Ascending aorta (tissue), 2 donors: ENCODE results near the gene TPST2. TPM values are rescaled to one million over a fixed set of nuclear protein-coding genes. Genes with fewer than 3 reads are reported as not detected.

Source experiments
- DNase-seq, 2 donors: peaks; one replicate each; pipeline ENCODE4 v3.0.0-alpha.2; 2019; ENCODE audit warnings: low spot score in 2 of 2
- H3K27ac ChIP-seq, 2 donors: fragments of 200-600 bp; sonication (generic); one replicate each; pipeline ENCODE4 v1.5.1; 2016 to 2017; ENCODE audit warnings: mild to moderate bottlenecking in 1 of 2
- H3K27me3 ChIP-seq: fragments of 200-600 bp; sonication (generic); one replicate; pipeline ENCODE4 v1.5.1; 2017
- H3K36me3 ChIP-seq, 2 donors: fragments of 200-600 bp; sonication (generic); one replicate each; pipeline ENCODE4 v1.5.1; 2016
- H3K4me1 ChIP-seq, 2 donors: fragments of 200-600 bp; sonication (generic); one replicate each; pipeline ENCODE4 v1.5.1; 2016 to 2017; ENCODE audit warnings: mild to moderate bottlenecking in 1 of 2
- H3K4me3 ChIP-seq, 2 donors: fragments of 200-600 bp; sonication (generic); one replicate each; pipeline ENCODE4 v1.5.1; 2016 to 2017; ENCODE audit warnings: mild to moderate bottlenecking in 1 of 2
- H3K9me3 ChIP-seq, 2 donors: fragments of 200-600 bp; sonication (generic); one replicate each; pipeline ENCODE4 v1.5.1; 2016
- CTCF ChIP-seq, 3 experiments: fragments of 200-600 bp in 2 of 3; fragments of 450-650 bp in 1 of 3; sonication (generic) in 2 of 3; IDR thresholded peaks; one replicate each; pipeline ENCODE4 v1.5.1; 2016 to 2019; ENCODE audit warnings: antibody characterized with exemption in 3 of 3, mild to moderate bottlenecking in 1 of 3, moderate library complexity in 1 of 3
- intact Hi-C: fragments of 100-400 bp; cut with DNase I; formaldehyde crosslinking; loops from one replicate; pipeline ENCODE4 v1.15.1; 2023
- total RNA-seq: library from RNA; depleted of rRNA; stranded (reverse); fragments of >200 nt; gene quantifications from one replicate; pipeline ENCODE4 v1.1.0, GENCODE V29; 2016

TPST2 gene
- total RNA-seq, 1 donor from 2014 or later: 251 TPM

- DNase-seq: no peak
- Histone ChIP-seq H3K9me3 (no peaks in the 10 kb centered on the region), H3K36me3 (no peaks in the 10 kb centered on the region), H3K4me3 (no peak overlapping the region), H3K27me3 (no peaks in the 10 kb centered on the region), H3K27ac (no peak overlapping the region), H3K4me1 (no peaks in the 10 kb centered on the region)
- intact Hi-C loops: no loop called here
- no peak for TF ChIP-seq CTCF (IDR thresholded peaks at IDR 0.05)
These were observed 18.9 kb downstream of the TPST2 start for GRCh38 chr22:26570864-26571525.

- TF ChIP-seq CTCF (IDR thresholded peaks at IDR 0.05): no peak
- Histone ChIP-seq H3K9me3 (no peaks in the 10 kb centered on the region), H3K36me3 (peaks cover 0 to 1% of the 10 kb centered on the region in 2 donors), H3K27me3 (no peaks in the 10 kb centered on the region), H3K27ac (no peak overlapping the region), H3K4me1 (no peaks in the 10 kb centered on the region), H3K4me3 (no peak overlapping the region)
- intact Hi-C loops: no loop called here
- DNase-seq: no peak
These were observed 19.8 kb downstream of the TPST2 start for GRCh38 chr22:26570115-26570514.

- Histone ChIP-seq H3K4me3 (no peak overlapping the region), H3K4me1 (no peaks in the 10 kb centered on the region), H3K27ac (no peak overlapping the region), H3K9me3 (no peaks in the 10 kb centered on the region), H3K36me3 (peaks cover 0 to 5% of the 10 kb centered on the region in 2 donors), H3K27me3 (no peaks in the 10 kb centered on the region)
- intact Hi-C loops: no loop called here
- no peak for DNase-seq
- no peak for TF ChIP-seq CTCF (IDR thresholded peaks at IDR 0.05)
These were observed 21.7 kb downstream of the TPST2 start for GRCh38 chr22:26568207-26568706.

GRCh38 chr22:26567610-26568009, 22.3 kb downstream of the TPST2 start:
- Histone ChIP-seq H3K4me3 (no peak overlapping the region), H3K36me3 (peaks cover 0 to 5% of the 10 kb centered on the region in 2 donors), H3K4me1 (no peaks in the 10 kb centered on the region), H3K9me3 (no peaks in the 10 kb centered on the region), H3K27me3 (no peaks in the 10 kb centered on the region), H3K27ac (no peak overlapping the region)
- TF ChIP-seq CTCF (IDR thresholded peaks at IDR 0.05): no peak
- intact Hi-C loops: no loop called here
- DNase-seq: no peak

GRCh38 chr22:26566994-26567393, 22.9 kb downstream of the TPST2 start:
- intact Hi-C loops: no loop called here
- no peak for TF ChIP-seq CTCF (IDR thresholded peaks at IDR 0.05)
- Histone ChIP-seq H3K27me3 (no peaks in the 10 kb centered on the region), H3K4me1 (no peaks in the 10 kb centered on the region), H3K9me3 (no peaks in the 10 kb centered on the region), H3K27ac (no peak overlapping the region), H3K4me3 (no peak overlapping the region), H3K36me3 (peaks cover 0 to 5% of the 10 kb centered on the region in 2 donors)
- no peak for DNase-seq
